Measurements from ENCODE around the gene ZC3H15.
"Not testable (repeated sequence)": the region's sequence is repeated elsewhere in the genome, so short reads cannot be mapped to it uniquely, and the experiment has no call there.

ZC3H15 gene

DNA sequence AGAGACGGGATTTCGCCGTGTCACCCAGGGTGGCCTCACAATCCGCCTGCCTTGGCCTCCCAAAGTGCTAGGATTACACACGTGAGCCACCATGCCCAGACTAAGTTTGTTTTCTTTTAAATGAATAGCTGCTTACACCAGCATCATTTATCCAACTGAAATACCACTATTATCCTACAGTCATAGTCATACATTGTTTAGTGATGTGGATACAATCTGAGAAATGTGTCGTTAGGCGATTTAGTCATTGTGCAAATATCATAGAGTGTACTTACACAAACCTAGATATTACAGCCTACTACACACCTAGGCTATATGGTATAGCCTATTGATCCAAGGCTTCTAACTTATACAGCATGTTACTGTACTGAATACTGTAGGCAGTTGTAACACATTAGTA lies 10.3 kb downstream of the ZC3H15 start:
- DNase-seq, result no peak

DNA sequence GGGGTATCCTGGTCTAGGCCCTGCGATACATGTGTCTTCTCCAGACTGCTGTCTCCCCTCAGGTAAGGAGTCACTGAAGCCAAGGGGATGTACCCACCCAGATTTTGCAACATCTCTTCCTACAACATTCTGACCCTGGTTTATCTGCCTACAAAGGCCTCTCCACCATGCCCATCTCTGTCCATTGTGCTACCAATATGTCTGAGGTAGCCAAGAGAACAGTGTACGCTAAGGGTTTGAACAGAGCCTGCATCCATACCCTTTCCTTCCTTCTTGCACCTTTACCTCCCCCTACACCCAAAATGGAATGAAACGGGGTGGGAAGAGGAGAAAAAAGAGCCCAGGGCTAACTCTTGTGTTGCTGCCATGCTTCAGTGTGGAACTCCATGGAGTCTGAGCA lies 11.9 kb downstream of the ZC3H15 start:
- no peak for DNase-seq

GRCh38 chr2:186498834-186499233 lies 12.8 kb downstream of the ZC3H15 start:
- no peak for DNase-seq

GRCh38 chr2:186503827-186504606 lies 18.0 kb downstream of the ZC3H15 start:
- no peak for DNase-seq

- no peak for DNase-seq
Measured at GRCh38 chr2:186508263-186508662, 22.2 kb downstream of the ZC3H15 start.

DNA sequence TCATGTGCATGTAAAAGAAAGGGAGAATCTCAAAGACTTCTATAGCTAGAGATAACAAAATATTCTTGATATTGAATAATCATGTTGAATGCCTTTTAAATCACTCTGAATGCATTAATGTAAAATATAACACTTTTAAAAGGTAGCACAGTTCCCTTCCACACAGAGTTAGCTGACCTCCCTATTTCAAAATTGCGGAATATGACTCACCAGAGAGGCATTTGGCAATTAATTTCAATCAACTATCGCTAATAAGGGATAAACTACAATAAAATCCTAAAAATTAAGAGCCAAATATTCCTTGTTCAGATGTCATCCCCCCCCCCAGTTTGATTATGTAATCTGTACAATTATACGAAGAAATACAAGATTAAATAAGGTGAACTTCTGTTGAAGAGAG lies 29.3 kb downstream of the ZC3H15 start:
- DNase-seq, result no peak

GRCh38 chr2:186516396-186516795 lies 30.3 kb downstream of the ZC3H15 start:
- no peak for DNase-seq

- no peak for DNase-seq
Measured at GRCh38 chr2:186517090-186517489, 31.0 kb downstream of the ZC3H15 start.

- no peak for DNase-seq
Measured at GRCh38 chr2:186518291-186518690, 32.2 kb downstream of the ZC3H15 start.

DNA sequence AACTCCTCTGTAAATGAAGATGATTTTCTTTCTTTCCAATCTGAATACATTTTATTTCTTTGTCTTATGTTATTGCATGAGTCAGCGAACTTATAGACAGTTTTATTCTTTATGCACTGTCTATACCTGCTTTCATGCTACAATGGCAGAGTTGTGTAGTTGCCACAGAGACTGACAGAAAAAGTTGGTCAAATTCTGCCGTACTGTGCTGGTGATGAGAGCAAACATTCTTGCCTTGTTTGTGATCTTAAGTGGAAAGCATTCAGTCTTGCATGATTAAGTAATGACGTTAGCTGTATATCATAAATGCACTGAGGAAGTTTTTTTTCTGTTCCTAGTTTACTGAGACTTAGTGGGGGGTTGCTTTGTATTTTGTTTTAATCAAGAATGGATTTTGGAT lies 32.9 kb downstream of the ZC3H15 start:
- DNase-seq, result no peak

- not testable (repeated sequence) for DNase-seq
Measured at GRCh38 chr2:186521570-186522153, 35.6 kb downstream of the ZC3H15 start.

- no peak for DNase-seq
Measured at GRCh38 chr2:186522450-186522849, 36.4 kb downstream of the ZC3H15 start.

DNA sequence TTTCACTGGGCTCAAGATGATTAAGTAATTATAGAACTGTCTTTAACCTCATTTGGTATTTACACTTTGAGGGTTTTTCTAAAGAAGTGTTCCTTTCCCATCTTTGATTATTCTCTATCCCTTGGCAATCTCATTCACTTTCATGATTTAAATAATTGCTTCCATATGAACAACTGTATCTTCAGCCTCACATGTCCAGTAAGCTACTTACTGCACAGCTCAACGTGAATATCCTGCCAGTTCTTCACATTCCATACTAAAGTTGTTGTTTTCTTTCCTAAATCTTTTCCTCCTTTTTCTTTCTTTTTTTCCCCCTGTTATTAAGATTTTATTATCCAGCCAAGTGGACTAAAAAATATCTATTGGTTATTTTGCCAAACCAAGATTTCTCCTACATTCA lies 37.7 kb downstream of the ZC3H15 start:
- DNase-seq, result no peak

DNA sequence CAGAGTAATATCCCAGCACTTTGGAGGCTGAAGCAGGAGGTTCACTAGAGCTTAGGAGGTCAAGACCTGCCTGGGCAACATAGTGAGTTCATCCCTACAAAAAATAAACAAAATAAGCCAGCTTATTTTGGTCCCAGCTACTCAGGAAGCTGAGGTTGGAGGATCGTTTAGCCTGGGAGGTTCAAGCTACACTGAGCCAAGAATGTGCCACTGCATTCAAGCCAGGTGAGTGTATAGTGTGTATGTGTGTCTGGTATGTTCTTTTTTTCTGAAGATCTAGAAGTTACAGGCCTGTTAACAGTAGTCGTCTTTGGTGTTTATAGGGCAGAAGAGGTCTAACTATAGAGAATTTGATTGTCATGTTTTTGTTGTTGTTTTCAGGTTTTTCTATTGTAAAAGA lies 40.2 kb downstream of the ZC3H15 start:
- DNase-seq, result no peak

DNA sequence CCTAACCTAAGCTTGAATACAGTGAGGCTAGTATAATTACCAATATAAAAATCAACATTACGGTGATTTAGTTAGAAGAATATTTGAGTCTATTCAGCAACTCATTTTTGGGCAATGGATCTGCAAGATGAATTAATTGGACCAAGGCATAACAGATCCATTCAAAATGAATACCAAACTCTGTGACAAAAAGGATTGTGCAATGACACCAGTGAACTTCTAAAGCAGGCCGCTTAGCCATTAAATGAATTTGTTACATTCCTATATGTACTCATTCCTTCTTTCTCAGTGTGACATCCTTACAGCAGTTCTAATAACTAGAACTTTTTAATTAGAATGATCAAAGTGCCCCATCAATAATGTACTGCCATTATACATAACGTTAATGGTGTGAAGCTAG lies 44.3 kb downstream of the ZC3H15 start:
- no peak for DNase-seq

GRCh38 chr2:186531257-186531775 lies 45.3 kb downstream of the ZC3H15 start:
- DNase-seq, result no peak

- no peak for DNase-seq
Measured at GRCh38 chr2:186532891-186533290, 46.8 kb downstream of the ZC3H15 start.

DNA sequence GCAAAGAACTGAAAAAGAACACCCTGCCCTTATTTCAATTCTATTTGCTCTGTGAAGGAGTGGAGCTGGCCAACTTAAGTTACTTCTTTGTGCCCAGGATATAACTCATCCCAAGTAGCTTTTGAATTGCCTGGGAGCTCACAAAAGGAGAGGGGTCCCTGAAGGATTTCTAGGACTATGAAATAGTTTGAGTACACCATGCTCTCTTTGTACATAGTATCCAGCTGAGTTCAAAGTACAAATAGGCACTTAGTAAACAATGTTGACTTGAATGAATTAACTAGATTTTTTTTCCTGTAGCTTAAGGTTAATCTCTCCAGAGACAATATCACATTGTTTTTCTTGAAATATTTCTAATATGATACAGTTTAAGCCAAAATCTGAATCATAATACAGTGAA lies 47.7 kb downstream of the ZC3H15 start:
- DNase-seq, result no peak

GRCh38 chr2:186534406-186534805 lies 48.3 kb downstream of the ZC3H15 start:
- no peak for DNase-seq

DNA sequence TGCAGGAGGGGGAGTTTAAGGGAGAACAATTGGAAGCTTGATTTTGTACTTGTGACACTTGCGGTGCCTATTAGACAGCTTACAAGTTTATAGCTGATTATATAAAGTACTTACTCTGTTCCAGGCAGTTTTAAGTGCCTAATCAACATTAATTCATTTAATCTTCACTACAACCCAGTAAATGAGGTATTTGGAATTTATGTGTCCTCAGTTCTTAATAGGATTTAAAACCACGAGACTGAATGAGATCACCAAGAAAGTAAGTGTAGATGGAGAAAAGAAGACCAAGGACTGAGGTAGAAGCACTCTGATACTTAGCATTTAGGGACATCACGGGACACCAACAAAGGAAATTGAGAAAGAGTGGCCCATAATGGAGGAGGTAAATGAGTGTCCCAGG lies 49.8 kb downstream of the ZC3H15 start:
- DNase-seq, result no peak

GRCh38 chr2:186537019-186537418 lies 51.0 kb downstream of the ZC3H15 start:
- no peak for DNase-seq

- DNase-seq, result no peak
Measured at GRCh38 chr2:186540941-186541340, 54.9 kb downstream of the ZC3H15 start.

DNA sequence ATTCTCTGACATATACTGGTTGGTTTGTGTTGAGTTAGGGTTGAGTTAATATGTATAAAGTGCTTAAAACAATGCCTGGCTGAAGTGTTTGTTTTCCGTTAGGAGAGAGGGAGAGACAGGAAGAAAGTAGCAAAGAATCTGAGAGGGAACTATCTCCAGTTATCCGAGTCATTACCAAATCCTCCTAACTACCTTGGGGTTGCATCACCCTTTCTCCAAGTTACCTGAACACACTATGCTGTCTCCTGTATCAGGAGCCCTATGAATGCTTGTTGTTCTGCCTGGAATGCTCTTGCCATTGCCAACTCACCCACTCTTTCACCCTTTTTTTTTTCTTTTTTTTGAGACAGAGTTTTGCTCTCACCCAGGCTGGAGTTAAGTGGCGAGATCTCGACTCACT lies 55.9 kb downstream of the ZC3H15 start:
- no peak for DNase-seq

DNA sequence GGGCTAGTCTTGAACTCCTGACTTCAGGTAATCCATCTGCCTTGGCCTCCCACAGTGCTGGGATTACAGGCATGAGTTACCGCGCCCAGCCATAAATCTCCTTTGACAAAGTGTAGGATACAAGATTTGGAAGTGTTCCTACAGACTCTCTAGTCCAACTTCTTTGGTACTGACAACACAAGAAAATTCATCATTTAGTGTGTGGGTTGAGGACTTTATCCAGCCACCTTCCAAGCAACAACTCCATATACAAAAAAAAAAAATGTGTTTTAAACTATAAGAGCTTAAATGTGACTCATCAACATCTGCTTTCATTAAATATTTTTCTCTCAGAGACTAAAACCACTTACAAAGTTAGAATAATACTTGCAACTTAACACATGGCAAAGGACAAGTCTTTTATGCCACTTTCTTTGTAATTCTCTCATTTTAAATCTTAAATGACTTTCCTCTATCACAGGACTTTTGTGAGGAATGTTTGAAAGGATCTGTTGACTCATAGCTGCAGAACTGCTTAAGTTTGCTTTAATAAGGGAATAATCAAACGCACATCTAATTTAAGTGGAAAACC lies 57.6 kb downstream of the ZC3H15 start:
- DNase-seq, result no peak
